ENCODE data around the gene CAMK2B.
"Not testable (repeated sequence)": the region's sequence is repeated elsewhere in the genome, so short reads cannot be mapped to it uniquely, and the experiment has no call there.

Gene CAMK2B

DNA sequence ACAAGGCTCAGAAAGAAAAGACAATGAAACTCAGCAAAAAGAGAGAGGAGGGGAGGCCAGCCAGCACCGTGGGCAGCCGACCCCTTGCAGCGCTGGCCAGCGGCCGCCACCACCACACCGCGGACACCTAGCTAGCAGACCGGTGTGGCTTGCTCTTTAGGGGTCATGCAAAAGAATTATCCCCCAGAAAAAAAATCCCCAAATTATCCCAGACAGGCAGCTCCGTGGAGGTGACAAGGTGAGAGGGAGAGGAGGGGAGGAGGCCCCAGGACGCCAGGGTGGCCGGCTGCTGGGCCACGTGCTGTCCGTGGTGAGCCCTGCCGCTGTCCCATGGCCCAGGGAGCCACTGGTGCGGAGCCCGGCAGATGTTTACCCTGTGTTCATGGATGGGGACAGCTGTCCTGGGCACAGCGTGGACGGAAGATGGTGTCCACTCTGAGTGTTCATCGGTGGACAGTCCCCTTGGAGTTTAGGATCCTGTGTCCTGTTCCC is 108.1 kb downstream of the CAMK2B start:
- intact Hi-C loops (cut with DNase I), result loop anchor here (10.0 kb wide), 1 partner anchor 348 kb away; no protein-coding TSS in a partner anchor
- DNase-seq, result peak in 12 of 42 donors; percentile 2 to 40 (median 13)

- peak in 13 of 42 donors; percentile 16 to 63 (median 38) for DNase-seq
- intact Hi-C loops (cut with DNase I), result loop anchor here (10.0 kb wide), 1 partner anchor 348 kb away; no protein-coding TSS in a partner anchor
Measured at GRCh38 chr7:44216521-44217222, 108.7 kb downstream of the CAMK2B start.

- intact Hi-C loops (cut with DNase I), result loop anchor here (10.0 kb wide), 1 partner anchor 349 kb away; no protein-coding TSS in a partner anchor
- peak in 9 of 42 donors; percentile 6 to 43 (median 22) for DNase-seq
Measured at GRCh38 chr7:44216019-44216418, 109.4 kb downstream of the CAMK2B start.

DNA sequence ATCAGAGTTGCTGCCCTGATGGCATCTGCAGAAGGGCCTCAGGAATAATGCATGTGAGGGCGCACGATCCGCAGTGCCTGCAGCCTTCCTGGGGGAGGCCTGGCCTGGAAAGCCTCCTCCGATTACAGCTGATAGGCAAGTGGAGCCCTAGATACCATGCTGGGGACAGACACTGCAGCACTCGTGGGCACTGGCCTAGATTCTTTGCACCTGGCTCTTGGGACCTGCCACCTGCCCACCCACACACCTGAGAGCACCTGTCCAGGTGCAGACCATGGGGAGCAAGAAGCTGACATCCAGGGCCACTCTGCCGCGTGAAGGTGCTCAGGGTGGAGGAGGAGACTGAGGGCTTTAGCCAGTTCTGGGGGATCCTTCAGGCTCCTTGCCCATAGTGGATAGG is 109.9 kb downstream of the CAMK2B start:
- intact Hi-C loops (cut with DNase I), result loop anchor here (10.0 kb wide), 1 partner anchor 349 kb away; no protein-coding TSS in a partner anchor
- peak in 11 of 42 donors; percentile 3 to 37 (median 11) for DNase-seq

- intact Hi-C loops (cut with DNase I), result loop anchor here (10.0 kb wide), 1 partner anchor 351 kb away; no protein-coding TSS in a partner anchor
- DNase-seq, result peak in 9 of 42 donors; percentile 4 to 37 (median 26)
Measured at GRCh38 chr7:44213877-44214388, 111.5 kb downstream of the CAMK2B start.

- intact Hi-C loops (cut with DNase I), result loop anchor here (10.0 kb wide), 1 partner anchor 351 kb away; no protein-coding TSS in a partner anchor
- DNase-seq, result peak in 12 of 42 donors; percentile 4 to 35 (median 22)
Measured at GRCh38 chr7:44213206-44213876, 112.1 kb downstream of the CAMK2B start.

DNA sequence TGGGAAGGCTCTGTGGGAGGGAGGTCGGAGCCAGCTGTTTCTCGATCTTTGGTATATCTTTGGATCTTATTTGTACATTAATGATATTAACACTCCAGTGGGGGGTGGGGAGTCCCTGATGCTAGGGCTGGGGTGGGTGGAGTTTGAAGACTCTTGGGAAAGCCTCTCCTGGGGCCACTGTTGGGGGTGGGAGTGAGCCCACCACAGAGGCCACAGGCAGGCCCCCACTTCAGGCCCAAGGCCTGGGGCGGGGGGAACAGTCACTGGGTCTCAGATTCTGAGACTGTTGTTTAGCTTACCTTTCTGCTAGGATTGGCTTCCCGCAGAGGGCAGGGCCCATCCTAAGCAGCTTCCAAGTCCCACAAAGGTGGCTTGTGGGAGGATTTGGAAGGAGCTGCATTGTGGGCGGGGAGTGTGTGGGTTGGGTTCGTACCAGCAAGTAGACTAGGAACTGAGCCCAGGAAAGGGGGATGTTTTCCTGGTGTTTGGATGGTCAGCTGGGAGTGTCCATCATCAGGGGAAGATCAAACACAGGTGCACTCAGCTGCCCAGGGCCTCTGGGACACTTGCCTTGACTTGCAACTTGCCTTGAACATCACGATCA is 112.7 kb downstream of the CAMK2B start:
- peak in 12 of 42 donors; percentile 6 to 54 (median 26) for DNase-seq
- intact Hi-C loops (cut with DNase I), result loop anchor here (10.0 kb wide), 1 partner anchor 352 kb away; no protein-coding TSS in a partner anchor

GRCh38 chr7:44212018-44212417 is 113.4 kb downstream of the CAMK2B start:
- DNase-seq, result peak in 18 of 42 donors; percentile 22 to 78 (median 52)
- intact Hi-C loops (cut with DNase I), result loop anchor here (10.0 kb wide), 1 partner anchor 353 kb away; no protein-coding TSS in a partner anchor

DNA sequence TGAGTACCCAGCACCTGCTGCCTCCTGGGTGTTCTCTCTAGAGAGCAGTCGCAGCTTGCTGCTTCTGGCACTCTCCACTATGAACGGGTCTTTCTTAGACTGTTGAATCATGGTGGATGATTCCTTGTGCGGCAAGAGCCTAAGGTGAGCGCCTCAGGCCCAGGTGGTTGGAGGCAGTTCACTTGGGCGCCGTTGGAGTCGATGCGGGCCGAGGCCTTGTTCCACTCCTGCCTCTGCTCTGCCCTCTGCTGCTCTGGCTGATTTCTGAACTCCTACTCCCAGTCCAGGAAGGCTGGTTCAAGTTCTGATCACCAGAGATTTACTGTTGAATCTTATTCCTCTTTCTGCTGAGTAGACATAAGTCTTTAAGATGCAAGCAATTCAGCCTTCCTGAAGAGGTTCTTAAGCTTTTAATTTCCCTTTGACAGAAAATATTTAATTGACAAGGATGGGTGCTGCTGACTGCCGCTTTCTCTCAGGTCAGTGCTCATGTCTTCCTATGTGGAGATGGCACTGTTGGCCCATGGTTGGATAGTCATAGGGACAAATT is 114.2 kb downstream of the CAMK2B start:
- intact Hi-C loops (cut with DNase I), result loop anchor here (10.0 kb wide), 1 partner anchor 354 kb away; no protein-coding TSS in a partner anchor
- DNase-seq, result peak in 7 of 42 donors; percentile 3 to 22 (median 9)

DNA sequence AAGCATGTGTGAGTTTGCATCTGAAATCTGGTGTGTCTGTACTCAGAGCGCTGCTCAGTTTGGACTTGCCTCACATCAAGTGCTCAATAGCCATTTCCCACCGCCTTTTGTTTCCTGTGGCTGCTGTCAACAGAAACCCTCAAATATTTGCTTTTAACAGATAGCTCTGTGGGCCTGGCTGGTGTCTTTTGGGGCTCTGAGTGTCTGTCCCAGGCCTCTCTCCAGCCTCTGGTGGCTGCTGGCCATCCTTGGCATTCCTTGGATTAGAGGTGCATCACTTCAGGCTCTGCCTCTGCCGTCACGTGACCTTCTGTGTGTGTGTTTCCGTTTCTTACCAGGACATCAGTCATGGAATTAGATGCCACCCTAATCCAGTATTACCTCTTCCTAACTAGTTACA is 115.3 kb downstream of the CAMK2B start:
- intact Hi-C loops (cut with DNase I), result loop anchor here (10.0 kb wide), 1 partner anchor 355 kb away; no protein-coding TSS in a partner anchor
- peak in 5 of 42 donors; percentile 11 to 27 (median 20) for DNase-seq

DNA sequence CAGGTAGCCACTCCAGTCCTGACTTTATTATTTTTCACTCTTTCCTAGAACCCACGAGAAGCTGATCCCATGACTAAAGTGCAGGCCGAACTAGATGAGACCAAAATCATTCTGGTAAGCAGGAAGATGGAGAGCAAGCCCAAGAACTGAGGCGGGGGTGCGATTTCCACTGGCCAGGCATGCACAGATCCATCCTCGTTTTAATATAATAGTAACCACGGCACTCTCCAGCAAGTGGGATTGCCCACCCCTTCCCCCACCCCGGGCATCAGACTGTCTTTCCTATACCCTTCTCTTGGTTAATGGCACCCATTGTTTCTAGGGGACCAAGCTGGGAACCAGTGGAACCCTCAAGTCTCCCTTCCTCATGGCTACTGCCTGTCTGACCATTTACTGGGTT is 117.3 kb downstream of the CAMK2B start:
- intact Hi-C loops (cut with DNase I), result no loop called here
- DNase-seq, result peak in 3 of 42 donors; percentile 1 to 11 (median 6)

- intact Hi-C loops (cut with DNase I), result no loop called here
Measured at GRCh38 chr7:44206008-44206407, 119.4 kb downstream of the CAMK2B start.

GRCh38 chr7:44201813-44202212 is 123.6 kb downstream of the CAMK2B start:
- intact Hi-C loops (cut with DNase I), result no loop called here
- DNase-seq, result peak in 1 of 42 donors; percentile 18

More at GRCh38 chr7:44206008-44206407, 119.4 kb downstream of the CAMK2B start:
- DNase-seq, result peak in 3 of 42 donors; percentile 3 to 20 (median 10)

- intact Hi-C loops (cut with DNase I), result no loop called here
- DNase-seq, result peak; percentile 89 to 99 (median 96)
Measured at GRCh38 chr7:44200699-44201461, 124.5 kb downstream of the CAMK2B start, which contains the start of gene YKT6. Gene YKT6 (plus strand): TSS chr7:44200978. CDS start chr7:44201136, 158 bp downstream.

- intact Hi-C loops (cut with DNase I), result not testable (repeated sequence)
Measured at GRCh38 chr7:44200163-44200562, 125.2 kb downstream of the CAMK2B start.

DNA sequence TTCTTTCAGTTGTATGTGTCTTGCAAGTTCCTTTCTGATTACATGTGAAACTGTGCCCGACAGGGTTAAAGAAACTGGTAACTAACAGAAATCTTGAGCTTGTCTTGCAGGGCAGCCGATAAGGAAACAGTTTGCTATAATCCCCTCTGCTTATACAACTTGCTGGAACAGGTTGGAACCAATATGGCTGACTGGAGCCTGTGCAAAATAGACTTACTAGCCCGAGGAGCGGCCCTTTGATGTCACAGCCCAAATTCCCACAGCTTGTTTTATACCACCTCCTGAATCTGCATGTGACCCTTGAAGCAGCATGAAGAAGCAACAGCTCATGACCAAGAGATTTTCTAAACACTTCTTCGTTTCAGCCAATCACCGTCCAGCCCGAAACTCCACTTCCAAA is 127.9 kb downstream of the CAMK2B start:
- intact Hi-C loops (cut with DNase I), result no loop called here
- peak in 1 of 42 donors; percentile 0 for DNase-seq

More at GRCh38 chr7:44200163-44200562, 125.2 kb downstream of the CAMK2B start:
- not testable (repeated sequence) for DNase-seq

DNA sequence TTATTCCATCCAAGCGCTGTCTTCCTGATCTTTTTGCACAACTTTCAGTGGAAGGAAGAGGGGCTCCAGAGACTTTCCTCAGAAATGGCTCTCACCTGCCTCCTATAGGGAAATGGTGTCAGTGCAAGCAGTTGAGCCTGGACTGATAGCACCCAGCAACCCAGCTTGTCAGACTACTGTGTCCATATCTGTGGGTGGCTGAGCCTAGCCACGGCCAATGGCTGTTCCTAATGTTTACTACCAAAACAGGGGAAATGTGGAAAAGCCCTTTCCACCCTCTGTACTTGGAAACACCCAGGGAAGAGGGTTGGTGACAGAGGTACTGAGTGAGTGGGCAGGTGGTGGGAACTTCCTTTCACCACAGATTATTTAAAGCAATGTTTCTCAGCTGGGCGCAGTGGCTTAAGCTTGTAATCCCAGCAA is 128.9 kb downstream of the CAMK2B start:
- peak in 24 of 42 donors; percentile 18 to 76 (median 59) for DNase-seq

More for the DNA sequence above, 128.9 kb downstream of the CAMK2B start:
- intact Hi-C loops (cut with DNase I), result no loop called here

Measured in head of caudate nucleus (tissue), 42 donors.